Measurements from ENCODE around the gene BMP4.

BMP4 gene

GRCh38 chr14:53951627-53952303 is 4.9 kb downstream of the BMP4 start:
- Histone ChIP-seq H3K27ac (ENCODE audit: low read depth, low read length) (no peak overlapping the region), H3K9me3 (ENCODE audit: low read length) (no peaks in the 10 kb centered on the region), H3K27me3 (ENCODE audit: control insufficient read depth in 1 of 2, insufficient read depth in 2 of 2, low read length in 2 of 2) (peaks cover 20 to 31% of the 10 kb centered on the region in 2 donors), H3K4me3 (ENCODE audit: low read depth in 1 of 2, low read length in 2 of 2) (peak overlapping the region; percentile 56 to 79), H3K4me1 (ENCODE audit: insufficient read depth, low read length) (peaks cover 14% of the 10 kb centered on the region), H3K9ac (ENCODE audit: low read length) (no peak overlapping the region), H3K36me3 (ENCODE audit: insufficient read depth, low read length) (peaks cover 11% of the 10 kb centered on the region)

GRCh38 chr14:53951243-53951626 is 5.4 kb downstream of the BMP4 start:
- H3K4me1 ChIP-seq (ENCODE audit: insufficient read depth, low read length) = peaks cover 14% of the 10 kb centered on the region
- no peak overlapping the region for H3K27ac ChIP-seq (ENCODE audit: low read depth, low read length)
- H3K9ac ChIP-seq (ENCODE audit: low read length) = no peak overlapping the region
- peak overlapping the region; percentile 56 to 79 for H3K4me3 ChIP-seq (ENCODE audit: low read depth in 1 of 2, low read length in 2 of 2)
- no peaks in the 10 kb centered on the region for H3K9me3 ChIP-seq (ENCODE audit: low read length)
- H3K36me3 ChIP-seq (ENCODE audit: insufficient read depth, low read length) = peaks cover 11% of the 10 kb centered on the region
- H3K27me3 ChIP-seq (ENCODE audit: control insufficient read depth in 1 of 2, insufficient read depth in 2 of 2, low read length in 2 of 2) = peaks cover 16 to 34% of the 10 kb centered on the region in 2 donors

GRCh38 chr14:53950031-53950793 is 6.4 kb downstream of the BMP4 start:
- Histone ChIP-seq H3K36me3 (ENCODE audit: insufficient read depth, low read length) (peaks cover 11% of the 10 kb centered on the region), H3K4me3 (ENCODE audit: low read depth in 1 of 2, low read length in 2 of 2) (no peak overlapping the region), H3K27me3 (ENCODE audit: control insufficient read depth in 1 of 2, insufficient read depth in 2 of 2, low read length in 2 of 2) (peaks cover 7 to 28% of the 10 kb centered on the region in 2 donors), H3K4me1 (ENCODE audit: insufficient read depth, low read length) (peaks cover 14% of the 10 kb centered on the region), H3K27ac (ENCODE audit: low read depth, low read length) (no peak overlapping the region), H3K9ac (ENCODE audit: low read length) (no peak overlapping the region), H3K9me3 (ENCODE audit: low read length) (no peaks in the 10 kb centered on the region)

GRCh38 chr14:53949201-53949600 is 7.4 kb downstream of the BMP4 start:
- Histone ChIP-seq H3K36me3 (ENCODE audit: insufficient read depth, low read length) (peaks cover 11% of the 10 kb centered on the region), H3K9me3 (ENCODE audit: low read length) (no peaks in the 10 kb centered on the region), H3K4me1 (ENCODE audit: insufficient read depth, low read length) (peaks cover 14% of the 10 kb centered on the region), H3K9ac (ENCODE audit: low read length) (no peak overlapping the region), H3K27ac (ENCODE audit: low read depth, low read length) (no peak overlapping the region), H3K27me3 (ENCODE audit: control insufficient read depth in 1 of 2, insufficient read depth in 2 of 2, low read length in 2 of 2) (peaks cover 0 to 22% of the 10 kb centered on the region in 2 donors), H3K4me3 (ENCODE audit: low read depth in 1 of 2, low read length in 2 of 2) (no peak overlapping the region)

GRCh38 chr14:53948205-53948884 is 8.3 kb downstream of the BMP4 start:
- Histone ChIP-seq H3K27ac (ENCODE audit: low read depth, low read length) (no peak overlapping the region), H3K27me3 (ENCODE audit: control insufficient read depth in 1 of 2, insufficient read depth in 2 of 2, low read length in 2 of 2) (peaks cover 0 to 22% of the 10 kb centered on the region in 2 donors), H3K36me3 (ENCODE audit: insufficient read depth, low read length) (peaks cover 11% of the 10 kb centered on the region), H3K4me3 (ENCODE audit: low read depth in 1 of 2, low read length in 2 of 2) (no peak overlapping the region), H3K9me3 (ENCODE audit: low read length) (no peaks in the 10 kb centered on the region), H3K9ac (ENCODE audit: low read length) (no peak overlapping the region), H3K4me1 (ENCODE audit: insufficient read depth, low read length) (peaks cover 14% of the 10 kb centered on the region)

- Histone ChIP-seq H3K9ac (ENCODE audit: low read length) (no peak overlapping the region), H3K9me3 (ENCODE audit: low read length) (no peaks in the 10 kb centered on the region), H3K4me1 (ENCODE audit: insufficient read depth, low read length) (peaks cover 11% of the 10 kb centered on the region), H3K36me3 (ENCODE audit: insufficient read depth, low read length) (peaks cover 11% of the 10 kb centered on the region), H3K27ac (ENCODE audit: low read depth, low read length) (no peak overlapping the region), H3K27me3 (ENCODE audit: control insufficient read depth in 1 of 2, insufficient read depth in 2 of 2, low read length in 2 of 2) (peaks cover 0 to 22% of the 10 kb centered on the region in 2 donors), H3K4me3 (ENCODE audit: low read depth in 1 of 2, low read length in 2 of 2) (no peak overlapping the region)
Observed at GRCh38 chr14:53947452-53948204, 9.0 kb downstream of the BMP4 start.

GRCh38 chr14:53947094-53947445 is 9.6 kb downstream of the BMP4 start:
- Histone ChIP-seq H3K27me3 (ENCODE audit: control insufficient read depth in 1 of 2, insufficient read depth in 2 of 2, low read length in 2 of 2) (peaks cover 0 to 20% of the 10 kb centered on the region in 2 donors), H3K27ac (ENCODE audit: low read depth, low read length) (no peak overlapping the region), H3K9ac (ENCODE audit: low read length) (no peak overlapping the region), H3K4me1 (ENCODE audit: insufficient read depth, low read length) (peaks cover 6% of the 10 kb centered on the region), H3K4me3 (ENCODE audit: low read depth in 1 of 2, low read length in 2 of 2) (no peak overlapping the region), H3K36me3 (ENCODE audit: insufficient read depth, low read length) (peaks cover 11% of the 10 kb centered on the region), H3K9me3 (ENCODE audit: low read length) (no peaks in the 10 kb centered on the region)

- no peaks in the 10 kb centered on the region for H3K9me3 ChIP-seq (ENCODE audit: low read length)
- peaks cover under 1% of the 10 kb centered on the region for H3K4me1 ChIP-seq (ENCODE audit: insufficient read depth, low read length)
- no peak overlapping the region for H3K4me3 ChIP-seq (ENCODE audit: low read depth in 1 of 2, low read length in 2 of 2)
- peaks cover 0 to 16% of the 10 kb centered on the region in 2 donors for H3K27me3 ChIP-seq (ENCODE audit: control insufficient read depth in 1 of 2, insufficient read depth in 2 of 2, low read length in 2 of 2)
- H3K36me3 ChIP-seq (ENCODE audit: insufficient read depth, low read length) = peaks cover 11% of the 10 kb centered on the region
- no peak overlapping the region for H3K9ac ChIP-seq (ENCODE audit: low read length)
- H3K27ac ChIP-seq (ENCODE audit: low read depth, low read length) = no peak overlapping the region
Observed at GRCh38 chr14:53946404-53947093, 10.1 kb downstream of the BMP4 start.

GRCh38 chr14:53946071-53946403 is 10.6 kb downstream of the BMP4 start:
- Histone ChIP-seq H3K4me3 (ENCODE audit: low read depth in 1 of 2, low read length in 2 of 2) (no peak overlapping the region), H3K9me3 (ENCODE audit: low read length) (no peaks in the 10 kb centered on the region), H3K36me3 (ENCODE audit: insufficient read depth, low read length) (peaks cover 11% of the 10 kb centered on the region), H3K27ac (ENCODE audit: low read depth, low read length) (no peak overlapping the region), H3K27me3 (ENCODE audit: control insufficient read depth in 1 of 2, insufficient read depth in 2 of 2, low read length in 2 of 2) (peaks cover 0 to 16% of the 10 kb centered on the region in 2 donors), H3K4me1 (ENCODE audit: insufficient read depth, low read length) (no peaks in the 10 kb centered on the region), H3K9ac (ENCODE audit: low read length) (no peak overlapping the region)

- Histone ChIP-seq H3K9ac (ENCODE audit: low read length) (no peak overlapping the region), H3K27ac (ENCODE audit: low read depth, low read length) (no peak overlapping the region), H3K27me3 (ENCODE audit: control insufficient read depth in 1 of 2, insufficient read depth in 2 of 2, low read length in 2 of 2) (peaks cover 0 to 9% of the 10 kb centered on the region in 2 donors), H3K4me3 (ENCODE audit: low read depth in 1 of 2, low read length in 2 of 2) (no peak overlapping the region), H3K9me3 (ENCODE audit: low read length) (no peaks in the 10 kb centered on the region), H3K36me3 (ENCODE audit: insufficient read depth, low read length) (no peaks in the 10 kb centered on the region), H3K4me1 (ENCODE audit: insufficient read depth, low read length) (no peaks in the 10 kb centered on the region)
Observed at GRCh38 chr14:53943751-53944083, 12.9 kb downstream of the BMP4 start.

Measured in muscle layer of colon (tissue), 2 donors.